ENCODE data around the gene CD300C. TPM values are rescaled to one million over a fixed set of nuclear protein-coding genes. Genes with fewer than 3 reads are reported as not detected.

The CD300C gene
- total RNA-seq, 3 donors from 2014 or later: 0.33 to 2.1 (median 0.59) TPM

- peaks cover 9 to 11% of the 10 kb centered on the region in 2 donors for H3K9me3 ChIP-seq
- intact Hi-C loops (cut with DNase I; ENCODE audit: low total_unique reads): no loop called here
Observed at GRCh38 chr17:74524653-74525464, 21.1 kb downstream of the CD300C start.

GRCh38 chr17:74523308-74523707 lies 22.6 kb downstream of the CD300C start:
- no peak for TF ChIP-seq CTCF (IDR thresholded peaks at IDR 0.05)
- intact Hi-C loops (cut with DNase I; ENCODE audit: low total_unique reads): no loop called here
- DNase-seq (ENCODE audit: low spot score in 2 of 2): peak in 1 of 2 donors; percentile 27
- H3K27me3 ChIP-seq: peaks cover 0 to 8% of the 10 kb centered on the region in 2 donors
- no peak overlapping the region for H3K27ac ChIP-seq
- no peaks in the 10 kb centered on the region for H3K4me1 ChIP-seq
- H3K4me3 ChIP-seq: no peak overlapping the region
- H3K9me3 ChIP-seq: peaks cover 9 to 20% of the 10 kb centered on the region in 2 donors
- no peaks in the 10 kb centered on the region for H3K36me3 ChIP-seq

More at GRCh38 chr17:74524653-74525464, 21.1 kb downstream of the CD300C start:
- no peak overlapping the region for H3K4me3 ChIP-seq
- DNase-seq (ENCODE audit: low spot score in 2 of 2): peak; percentile 4 to 14
- peaks cover 0 to 8% of the 10 kb centered on the region in 2 donors for H3K27me3 ChIP-seq
- TF ChIP-seq POLR2AphosphoS5 (IDR thresholded peaks at IDR 0.05) (no peak), POLR2A (IDR thresholded peaks at IDR 0.05) (no peak), CTCF (IDR thresholded peaks at IDR 0.05) (no peak)
- no peak overlapping the region for H3K27ac ChIP-seq
- no peaks in the 10 kb centered on the region for H3K36me3 ChIP-seq
- no peaks in the 10 kb centered on the region for H3K4me1 ChIP-seq

- intact Hi-C loops (cut with DNase I; ENCODE audit: low total_unique reads): no loop called here
- Histone ChIP-seq H3K27me3 (peaks cover 0 to 8% of the 10 kb centered on the region in 2 donors), H3K4me1 (no peaks in the 10 kb centered on the region), H3K27ac (no peak overlapping the region), H3K4me3 (no peak overlapping the region), H3K36me3 (no peaks in the 10 kb centered on the region), H3K9me3 (peaks cover 9 to 21% of the 10 kb centered on the region in 2 donors)
- TF ChIP-seq POLR2A (IDR thresholded peaks at IDR 0.05) (no peak), POLR2AphosphoS5 (IDR thresholded peaks at IDR 0.05) (no peak), CTCF (IDR thresholded peaks at IDR 0.05) (no peak)
- peak; percentile 13 to 44 for DNase-seq (ENCODE audit: low spot score in 2 of 2)
Observed at GRCh38 chr17:74522381-74523105, 23.4 kb downstream of the CD300C start.

- no peaks in the 10 kb centered on the region for H3K36me3 ChIP-seq
- peak; percentile 13 to 42 for DNase-seq (ENCODE audit: low spot score in 2 of 2)
- peaks cover 0 to 8% of the 10 kb centered on the region in 2 donors for H3K27me3 ChIP-seq
- H3K4me3 ChIP-seq: no peak overlapping the region
- intact Hi-C loops (cut with DNase I; ENCODE audit: low total_unique reads): no loop called here
- no peak overlapping the region for H3K27ac ChIP-seq
- peaks cover 9 to 21% of the 10 kb centered on the region in 2 donors for H3K9me3 ChIP-seq
- H3K4me1 ChIP-seq: no peaks in the 10 kb centered on the region
- no peak for TF ChIP-seq CTCF (IDR thresholded peaks at IDR 0.05)
- TF ChIP-seq POLR2AphosphoS5 (IDR thresholded peaks at IDR 0.05): no peak
- no peak for TF ChIP-seq POLR2A (IDR thresholded peaks at IDR 0.05)
Observed at GRCh38 chr17:74521701-74522201, 24.2 kb downstream of the CD300C start.

Measured in breast epithelium (tissue), 4 donors.